ENCODE data around the gene TMEM117. TPM values are rescaled to one million over a fixed set of nuclear protein-coding genes. Genes with fewer than 3 reads are reported as not detected.

The TMEM117 gene
- 8.5 and 12.0 TPM in 2 replicates for total RNA-seq

GRCh38 chr12:43835656-43836474 lies at the start of gene TMEM117:
Gene TMEM117, plus strand, starts transcription at chr12:43836081.
- DNase-seq (ENCODE audit: extremely low read depth, low read depth, low spot score): no peak

DNA sequence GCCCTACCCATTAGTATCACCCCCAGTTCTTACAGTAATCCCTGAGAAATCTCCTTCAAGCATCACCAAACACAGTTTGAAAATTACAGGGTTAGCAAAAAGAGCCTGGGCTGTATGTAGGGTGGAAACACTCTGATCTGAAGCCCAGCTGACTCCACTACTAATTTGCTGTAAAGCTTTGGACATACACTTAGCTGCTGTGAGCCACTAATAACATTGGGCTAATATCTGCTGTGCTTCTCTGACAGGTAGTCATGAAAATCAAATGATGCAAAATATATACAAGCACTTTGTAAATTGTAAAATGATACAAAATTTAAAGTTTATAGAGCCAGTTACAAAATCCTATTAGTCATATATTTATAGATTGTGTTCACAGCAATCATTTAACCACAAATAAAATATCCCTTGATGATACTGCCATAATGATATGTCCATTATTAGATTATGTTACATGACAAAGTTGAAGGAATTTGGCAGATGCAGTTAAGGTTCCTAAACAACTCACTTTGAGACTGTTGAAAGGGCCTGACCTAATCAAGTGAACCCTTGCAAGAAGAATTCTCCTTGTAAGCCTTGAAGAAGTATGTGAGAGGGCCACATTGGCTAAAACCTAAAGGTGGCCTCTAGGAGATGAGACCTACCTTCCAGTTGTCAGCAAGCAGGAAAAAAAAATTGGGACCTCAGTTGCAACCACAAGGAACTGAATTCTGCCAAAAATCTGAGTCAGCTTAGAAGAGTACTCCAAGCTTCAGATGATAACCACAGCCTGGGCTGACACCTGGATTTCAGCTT lies 48.8 kb upstream of the TMEM117 start:
- DNase-seq (ENCODE audit: extremely low read depth, low read depth, low spot score): no peak

DNA sequence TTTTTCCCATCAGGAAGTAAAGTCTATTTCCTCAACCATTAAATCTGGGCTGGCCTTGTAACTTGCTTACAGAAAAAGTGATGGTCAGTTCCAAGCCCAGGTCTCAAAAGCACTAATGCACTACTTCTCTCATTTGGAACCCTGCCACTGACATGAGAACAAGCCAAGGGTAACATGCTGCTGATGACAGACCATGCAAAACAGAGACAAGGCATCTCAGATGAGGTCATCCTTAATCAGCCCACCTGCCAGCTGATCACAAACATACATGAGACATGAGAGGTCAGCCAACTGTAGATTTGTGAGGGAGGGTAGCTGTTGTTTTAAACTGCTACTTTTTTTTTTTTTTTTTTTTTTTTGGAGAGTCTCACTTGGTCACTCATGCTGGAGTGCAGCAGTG lies 45.9 kb upstream of the TMEM117 start:
- DNase-seq (ENCODE audit: extremely low read depth, low read depth, low spot score): no peak

DNA sequence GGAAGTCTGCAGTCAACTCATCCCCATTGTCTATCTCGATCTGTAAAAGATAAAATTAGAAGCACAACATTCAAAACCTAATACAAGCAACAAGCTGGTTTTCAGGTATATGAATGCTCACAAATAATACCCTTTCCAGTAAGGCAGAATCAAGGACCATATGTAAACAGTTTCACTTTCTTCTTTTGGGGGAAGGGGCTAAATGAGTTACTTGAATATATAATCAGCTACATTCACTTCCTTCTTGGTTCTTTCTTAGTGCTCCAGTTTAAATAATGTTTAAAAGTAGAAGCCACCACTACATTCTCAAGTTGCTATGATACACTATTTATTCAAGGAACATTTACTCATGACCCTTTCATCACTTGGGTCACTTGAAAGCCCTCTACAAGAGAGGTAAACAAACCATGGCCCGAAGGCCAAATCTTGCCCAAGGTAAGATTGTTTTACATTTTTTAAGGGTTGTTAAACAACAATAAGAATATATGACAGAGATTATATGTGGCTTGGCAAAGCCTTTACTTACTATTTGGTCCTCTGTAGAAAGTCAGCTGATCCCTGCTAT lies 40.1 kb upstream of the TMEM117 start:
- DNase-seq (ENCODE audit: extremely low read depth, low read depth, low spot score): no peak

GRCh38 chr12:43797561-43798217 lies 38.2 kb upstream of the TMEM117 start:
- DNase-seq (ENCODE audit: extremely low read depth, low read depth, low spot score): no peak

DNA sequence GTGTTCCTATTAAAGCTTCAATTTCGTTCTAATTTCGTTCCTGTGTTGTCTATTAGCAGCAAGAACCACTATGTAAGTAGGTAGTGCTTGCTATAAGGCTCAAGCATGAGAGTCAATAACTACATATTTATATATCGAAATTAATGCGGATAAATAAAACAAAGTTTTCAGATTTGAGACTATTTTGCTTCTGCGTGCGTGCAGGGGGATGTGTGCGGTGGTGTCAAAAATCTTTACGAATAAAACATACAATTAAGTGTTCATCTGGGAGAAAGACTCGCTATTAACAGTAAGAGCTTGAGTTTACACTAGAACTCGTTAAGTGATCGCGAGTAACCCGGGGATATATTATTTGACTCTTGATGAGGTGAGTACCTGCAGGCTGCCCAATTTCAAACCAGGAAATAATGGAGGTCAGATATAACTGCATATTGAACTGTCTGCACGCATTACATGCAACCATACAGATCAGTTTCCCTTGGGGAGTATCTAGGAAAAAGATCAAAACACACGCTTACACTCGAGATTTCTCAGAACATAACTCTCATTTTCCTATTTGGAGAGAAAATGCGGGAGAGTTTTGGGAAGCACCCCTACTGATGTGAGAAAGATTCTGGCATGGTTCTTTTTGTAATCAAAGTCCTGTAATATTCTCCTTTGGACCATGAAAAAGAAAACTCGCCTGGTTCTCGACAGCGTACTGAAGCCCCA lies 30.6 kb upstream of the TMEM117 start:
- DNase-seq (ENCODE audit: extremely low read depth, low read depth, low spot score): no peak

GRCh38 chr12:43805860-43806736 lies 29.8 kb upstream of the TMEM117 start, which contains the start of gene TWF1:
Gene TWF1, minus strand, starts transcription at chr12:43806317. Its CDS starts 72 bp downstream, at chr12:43806245.
- DNase-seq (ENCODE audit: extremely low read depth, low read depth, low spot score): peak; percentile 14

DNA sequence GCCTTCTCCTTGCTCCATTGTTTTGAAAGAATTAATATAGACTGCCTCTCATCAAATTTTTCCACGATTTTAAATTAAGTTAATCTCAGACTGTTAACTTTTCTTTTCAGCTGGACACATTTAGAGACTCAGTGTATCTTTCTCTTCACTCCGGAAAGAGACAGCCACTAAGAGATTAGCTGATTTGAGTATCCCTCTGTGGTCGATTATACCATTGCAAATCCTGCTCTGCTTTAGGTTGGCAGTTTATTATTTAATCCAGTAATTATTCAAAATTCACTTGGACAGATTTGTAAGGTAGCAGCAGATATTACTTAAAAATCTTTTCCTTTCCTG lies 29.2 kb upstream of the TMEM117 start:
- DNase-seq (ENCODE audit: extremely low read depth, low read depth, low spot score): no peak

DNA sequence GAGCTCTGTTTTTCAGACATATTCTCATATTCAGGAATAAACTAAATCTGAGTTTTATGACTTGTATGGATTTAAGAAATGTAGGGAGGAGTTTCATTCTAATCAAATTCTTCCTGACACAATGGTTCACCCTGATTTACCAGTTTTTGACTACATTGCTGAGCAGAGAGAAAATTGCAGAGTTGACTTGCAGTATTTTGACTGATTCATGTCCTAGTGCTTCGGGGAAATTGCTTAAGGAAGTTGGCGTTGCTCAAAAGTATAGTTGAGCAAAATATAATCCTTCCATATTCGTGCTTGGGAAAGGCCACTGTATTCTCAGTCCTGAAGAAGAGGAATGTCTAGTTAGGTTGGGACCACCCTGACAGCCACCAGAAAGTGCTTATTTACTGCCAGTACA lies 28.5 kb upstream of the TMEM117 start:
- no peak for DNase-seq (ENCODE audit: extremely low read depth, low read depth, low spot score)

- no peak for DNase-seq (ENCODE audit: extremely low read depth, low read depth, low spot score)
Observed at GRCh38 chr12:43812057-43812456, 23.8 kb upstream of the TMEM117 start.

- no peak for DNase-seq (ENCODE audit: extremely low read depth, low read depth, low spot score)
Observed at GRCh38 chr12:43812926-43813325, 23.0 kb upstream of the TMEM117 start.

- no peak for DNase-seq (ENCODE audit: extremely low read depth, low read depth, low spot score)
Observed at GRCh38 chr12:43815416-43815815, 20.5 kb upstream of the TMEM117 start.

- DNase-seq (ENCODE audit: extremely low read depth, low read depth, low spot score): no peak
Observed at GRCh38 chr12:43816168-43816567, 19.7 kb upstream of the TMEM117 start.

DNA sequence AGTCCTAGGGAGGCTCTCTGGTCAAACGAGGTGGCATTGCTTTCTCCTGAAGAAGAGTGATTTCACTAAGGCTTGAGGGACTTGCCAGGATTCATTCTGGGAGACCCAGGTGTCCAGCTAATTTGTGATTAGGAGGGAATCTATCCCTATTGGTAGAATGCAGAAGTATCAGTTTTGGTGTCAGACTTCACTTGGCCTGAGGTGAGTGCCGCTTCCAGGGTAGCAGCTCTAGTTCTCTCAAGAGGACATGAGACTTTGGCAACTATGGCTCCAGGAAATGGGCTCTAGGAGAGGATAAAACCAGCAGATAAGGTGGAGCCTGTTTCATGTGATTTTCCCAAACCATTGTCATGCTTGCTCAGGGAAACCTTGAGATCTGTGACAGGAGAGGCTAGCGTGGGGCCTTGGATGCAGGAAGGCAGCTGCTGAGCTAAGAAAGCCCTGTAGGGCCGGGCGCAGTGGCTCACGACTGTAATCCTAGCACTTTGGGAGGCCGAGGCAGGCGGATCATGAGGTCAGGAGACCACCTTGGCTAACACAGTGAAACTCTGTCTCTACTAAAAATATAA lies 11.6 kb upstream of the TMEM117 start:
- no peak for DNase-seq (ENCODE audit: extremely low read depth, low read depth, low spot score)

GRCh38 chr12:43826681-43827080 lies 9.2 kb upstream of the TMEM117 start:
- no peak for DNase-seq (ENCODE audit: extremely low read depth, low read depth, low spot score)

DNA sequence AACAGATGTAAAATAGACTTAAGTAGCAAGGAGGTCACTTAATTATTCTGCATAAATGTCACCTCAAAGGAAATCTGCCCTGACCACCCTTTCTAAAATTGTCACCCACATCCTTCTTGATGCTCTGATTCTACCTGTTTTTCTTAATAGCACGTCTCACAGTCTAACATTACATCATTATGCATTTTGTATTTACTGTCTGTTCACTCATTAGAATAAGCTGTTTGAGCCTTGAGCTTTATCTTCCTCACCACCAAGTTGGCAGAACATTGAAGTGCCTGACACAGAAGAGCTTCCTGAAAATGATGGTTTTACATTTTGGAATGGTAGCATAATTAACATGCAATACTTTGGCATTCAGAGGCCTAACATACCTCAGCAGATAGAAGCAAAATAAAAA lies 8.8 kb upstream of the TMEM117 start:
- DNase-seq (ENCODE audit: extremely low read depth, low read depth, low spot score): no peak

DNA sequence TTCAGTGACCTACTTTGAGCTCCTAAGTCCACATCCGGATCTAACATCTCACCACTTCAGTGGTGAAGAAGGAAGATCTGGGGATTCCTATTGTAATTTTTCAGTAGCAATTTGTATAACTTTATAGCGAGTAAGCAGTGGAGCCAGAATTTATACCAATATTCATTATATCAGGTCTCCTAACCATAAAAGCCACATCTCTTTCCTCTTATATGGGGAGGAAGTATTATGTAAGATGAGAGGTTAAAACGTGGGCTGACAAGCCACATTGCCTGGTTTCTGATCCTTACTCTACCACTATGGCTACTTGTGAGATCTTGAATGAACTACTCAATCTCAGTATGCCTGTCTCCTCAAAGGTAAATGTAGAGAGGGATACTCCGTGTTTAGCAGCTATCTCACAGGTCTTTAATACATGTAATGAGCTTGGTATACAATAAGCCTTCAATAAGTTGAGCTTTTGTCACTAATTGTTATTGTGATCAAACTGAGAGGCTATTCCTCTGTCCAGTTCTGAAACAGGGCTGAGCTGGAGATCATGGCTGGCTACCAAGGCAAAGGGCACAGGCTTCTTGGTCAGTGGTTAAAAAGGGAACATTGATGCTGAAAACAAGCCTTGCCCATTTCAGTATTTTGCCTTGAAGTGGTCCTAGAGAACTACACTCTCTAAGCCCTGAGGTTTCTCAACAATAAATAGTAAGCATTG lies 3.3 kb upstream of the TMEM117 start:
- DNase-seq (ENCODE audit: extremely low read depth, low read depth, low spot score): no peak

- no peak for DNase-seq (ENCODE audit: extremely low read depth, low read depth, low spot score)
Observed at GRCh38 chr12:43835264-43835655, 621 bp upstream of the TMEM117 start.

Measured in glomerular endothelial cell (primary cell).